HEK293T (cell line): Measurements from ENCODE around the gene DIDO1.

Experiments
- BHLHE40 ChIP-seq: fragments of 450-650 bp; IDR thresholded peaks from 2 replicates; pipeline ENCODE4 v1.6.1; 2016; ENCODE audit warnings: mild to moderate bottlenecking, moderate library complexity, borderline replicate concordance
- CTBP1 ChIP-seq: fragments of 450-650 bp; IDR thresholded peaks from 2 replicates; pipeline ENCODE4 v1.6.1; 2016; ENCODE audit warnings: borderline replicate concordance
- ELF4 ChIP-seq: fragments of 450-650 bp; IDR thresholded peaks from 2 replicates; pipeline ENCODE4 v1.6.1; 2017; ENCODE audit warnings: antibody characterized with exemption
- FOXA1 ChIP-seq: fragments of 450-650 bp; IDR thresholded peaks from 2 replicates; pipeline ENCODE4 v1.6.1; 2016; ENCODE audit warnings: mild to moderate bottlenecking
- FOXM1 ChIP-seq: fragments of 450-650 bp; IDR thresholded peaks from 2 replicates; pipeline ENCODE4 v1.6.1; 2017; ENCODE audit warnings: mild to moderate bottlenecking, borderline replicate concordance
- NFRKB ChIP-seq: fragments of 450-650 bp; IDR thresholded peaks from 2 replicates; pipeline ENCODE4 v1.6.1; 2016; ENCODE audit warnings: mild to moderate bottlenecking, moderate library complexity
- PKNOX1 ChIP-seq: fragments of 450-650 bp; IDR thresholded peaks from 2 replicates; pipeline ENCODE4 v1.6.1; 2016
- SP1 ChIP-seq: fragments of 450-650 bp; IDR thresholded peaks from 2 replicates; pipeline ENCODE4 v1.6.1; 2017
- SUZ12 ChIP-seq: fragments of 450-650 bp; IDR thresholded peaks from 2 replicates; pipeline ENCODE4 v1.6.1; 2016; ENCODE audit warnings: mild to moderate bottlenecking
- TARDBP ChIP-seq: fragments of 450-650 bp; IDR thresholded peaks from 2 replicates; pipeline ENCODE4 v1.6.1; 2016
- ZNF384 ChIP-seq: fragments of 450-650 bp; IDR thresholded peaks from 2 replicates; pipeline ENCODE4 v1.6.1; 2016

DNA sequence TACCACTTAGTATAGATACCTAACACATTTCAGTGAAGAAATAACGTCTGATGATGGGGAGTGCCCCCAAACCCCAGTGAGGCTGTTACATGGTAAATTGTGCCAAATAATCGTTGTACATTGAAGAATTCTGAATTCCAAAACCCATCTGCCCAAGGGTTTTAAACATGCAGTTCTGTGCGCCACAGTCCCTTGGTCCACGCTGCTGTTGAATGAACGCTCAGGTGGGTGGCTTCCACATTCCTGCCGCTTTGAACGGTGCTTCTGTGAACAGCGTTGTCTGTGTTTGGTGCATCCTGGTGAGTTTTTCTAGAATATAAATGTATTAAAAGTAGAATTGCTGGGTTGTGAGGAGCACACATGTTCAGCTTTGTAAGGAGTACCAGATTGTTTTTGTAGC, 14.6 kb upstream of the DIDO1 start:
- TF ChIP-seq FOXM1 (no peak), TARDBP (no peak), SP1 (no peak), PKNOX1 (no peak), FOXA1 (no peak), BHLHE40 (no peak), ELF4 (no peak), ZNF384 (no peak), CTBP1 (no peak), SUZ12 (no peak), NFRKB (no peak)
